Measurements from ENCODE around the gene CD79B. TPM values are rescaled to one million over a fixed set of nuclear protein-coding genes. Genes with fewer than 3 reads are reported as not detected.

CD79B gene
- total RNA-seq, 2 experiments from 2014 or later: 479 to 751 TPM

- peak overlapping the region; percentile 24 for H3K27ac ChIP-seq (ENCODE audit: low read depth, low read length, poor library complexity, severe bottlenecking)
- H4K20me1 ChIP-seq (ENCODE audit: insufficient read depth, low read length): no peaks in the 10 kb centered on the region
- no peak overlapping the region for H2AFZ ChIP-seq (ENCODE audit: low read length)
- no peak for TF ChIP-seq EZH2phosphoT487 (IDR thresholded peaks at IDR 0.05; ENCODE audit: borderline replicate concordance, low read depth, low read length)
- no peak for TF ChIP-seq CTCF (conservative IDR thresholded peaks at IDR 0.05; ENCODE audit: low read length)
- no peaks in the 10 kb centered on the region; the same call in 1 of the 2 replicates for H3K36me3 ChIP-seq (ENCODE audit: insufficient read depth, low read length)
- peak overlapping the region; percentile 33; the same call in 1 of the 2 replicates for H3K4me2 ChIP-seq (ENCODE audit: low read length)
- ChIA-PET CTCF (ENCODE audit: unreplicated experiment) (interaction anchor here (1.4 kb wide), 1 partner anchor 20 kb away, joined by 7 read pairs; no protein-coding TSS in a partner anchor), POLR2A (no interaction called here)
- H3K4me1 ChIP-seq (ENCODE audit: insufficient read depth, low read length, poor library complexity, severe bottlenecking): peaks cover 69% of the 10 kb centered on the region
- DNase-seq (ENCODE audit: low spot score): no peak
- no peaks in the 10 kb centered on the region for H3K79me2 ChIP-seq (ENCODE audit: insufficient read depth, low read depth, low read length)
- BruUV-seq (replicated peaks): no TSS peak
- intact Hi-C loops (cut with micrococcal nuclease; ENCODE audit: unreplicated experiment): no loop called here
- no peaks in the 10 kb centered on the region for H3K9me3 ChIP-seq (ENCODE audit: low read length)
- no peaks in the 10 kb centered on the region for H3K9me2 ChIP-seq (ENCODE audit: insufficient read depth, low read length)
- H3K4me3 ChIP-seq (ENCODE audit: low read depth, low read length, poor library complexity, severe bottlenecking): no peak overlapping the region
Observed at GRCh38 chr17:63939401-63939800, 7.3 kb upstream of the CD79B start.

DNA sequence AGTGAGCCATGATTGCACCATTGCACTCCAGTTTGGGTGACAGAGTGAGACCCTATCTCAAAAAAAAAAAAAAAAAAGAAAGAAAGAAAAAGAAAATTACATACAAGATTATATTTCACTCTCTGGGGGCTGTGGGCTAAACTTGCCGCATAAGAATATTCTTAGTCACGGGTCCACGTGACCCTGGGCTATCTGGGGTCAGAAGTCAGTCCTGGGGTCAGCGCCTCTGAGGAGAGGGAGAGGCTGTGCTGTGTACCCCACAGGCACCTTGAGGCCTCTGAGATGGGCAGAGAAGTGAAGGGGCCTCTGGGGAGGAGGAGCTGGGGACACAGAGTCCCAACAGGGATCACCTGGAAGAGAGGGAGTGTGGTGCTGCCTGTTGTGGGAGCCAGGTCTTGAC is 5.8 kb upstream of the CD79B start:
- Histone ChIP-seq H3K4me3 (ENCODE audit: low read depth, low read length, poor library complexity, severe bottlenecking) (no peak overlapping the region), H3K36me3 (ENCODE audit: insufficient read depth, low read length) (no peaks in the 10 kb centered on the region; the same call in 1 of the 2 replicates), H3K9me2 (ENCODE audit: insufficient read depth, low read length) (no peaks in the 10 kb centered on the region), H4K20me1 (ENCODE audit: insufficient read depth, low read length) (no peaks in the 10 kb centered on the region), H2AFZ (ENCODE audit: low read length) (no peak overlapping the region), H3K4me2 (ENCODE audit: low read length) (0 out of 2 replicates have a peak overlapping the region, but pooled peaks have one; percentile 33), H3K4me1 (ENCODE audit: insufficient read depth, low read length, poor library complexity, severe bottlenecking) (peaks cover 73% of the 10 kb centered on the region), H3K27ac (ENCODE audit: low read depth, low read length, poor library complexity, severe bottlenecking) (no peak overlapping the region), H3K79me2 (ENCODE audit: insufficient read depth, low read depth, low read length) (peaks cover 11% of the 10 kb centered on the region; the same call in 1 of the 2 replicates), H3K9me3 (ENCODE audit: low read length) (no peaks in the 10 kb centered on the region)
- DNase-seq (ENCODE audit: low spot score): no peak
- TF ChIP-seq EZH2phosphoT487 (IDR thresholded peaks at IDR 0.05; ENCODE audit: borderline replicate concordance, low read depth, low read length) (no peak), CTCF (conservative IDR thresholded peaks at IDR 0.05; ENCODE audit: low read length) (no peak)
- intact Hi-C loops (cut with micrococcal nuclease; ENCODE audit: unreplicated experiment): no loop called here
- CTCF ChIA-PET (ENCODE audit: unreplicated experiment): interaction anchor here (1.0 kb wide), 1 partner anchor 9 kb away, joined by 3 read pairs; no protein-coding TSS in a partner anchor
- no TSS peak for BruUV-seq (replicated peaks)
- POLR2A ChIA-PET: interaction anchor here (1.4 kb wide), 1 partner anchor 8 kb away, joined by 5 read pairs; no protein-coding TSS in a partner anchor

DNA sequence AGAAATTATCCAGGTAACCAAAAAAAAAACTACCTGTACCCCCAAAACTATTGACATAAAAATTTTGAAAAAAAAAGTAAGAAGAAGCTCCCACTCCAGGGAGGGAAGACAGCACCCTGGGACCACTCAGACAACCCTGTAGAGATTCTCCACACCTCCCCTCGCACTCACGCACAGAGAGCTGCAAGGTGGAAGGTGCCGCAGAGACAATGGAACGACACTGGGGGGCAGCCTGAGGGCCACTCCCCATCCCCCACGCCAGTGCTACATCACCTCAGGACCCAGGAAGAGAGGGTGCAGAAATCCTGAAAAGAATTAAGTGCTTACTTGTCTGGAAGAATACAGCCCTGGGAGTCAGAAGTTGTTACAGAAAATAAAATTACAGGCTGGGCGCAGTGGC is 5.2 kb upstream of the CD79B start:
- Histone ChIP-seq H3K36me3 (ENCODE audit: insufficient read depth, low read length) (no peaks in the 10 kb centered on the region; the same call in 1 of the 2 replicates), H3K27ac (ENCODE audit: low read depth, low read length, poor library complexity, severe bottlenecking) (peak overlapping the region; percentile 32), H3K9me2 (ENCODE audit: insufficient read depth, low read length) (no peaks in the 10 kb centered on the region), H3K79me2 (ENCODE audit: insufficient read depth, low read depth, low read length) (peaks cover 17% of the 10 kb centered on the region; the same call in 1 of the 2 replicates), H4K20me1 (ENCODE audit: insufficient read depth, low read length) (no peaks in the 10 kb centered on the region), H3K4me1 (ENCODE audit: insufficient read depth, low read length, poor library complexity, severe bottlenecking) (peaks cover 77% of the 10 kb centered on the region), H3K4me3 (ENCODE audit: low read depth, low read length, poor library complexity, severe bottlenecking) (no peak overlapping the region), H3K4me2 (ENCODE audit: low read length) (peak overlapping the region; percentile 33), H3K9me3 (ENCODE audit: low read length) (no peaks in the 10 kb centered on the region), H2AFZ (ENCODE audit: low read length) (no peak overlapping the region)
- intact Hi-C loops (cut with micrococcal nuclease; ENCODE audit: unreplicated experiment): no loop called here
- no peak for DNase-seq (ENCODE audit: low spot score)
- BruUV-seq (replicated peaks): no TSS peak
- ChIA-PET POLR2A (interaction anchor here (0.6 to 1.4 kb wide), 4 partner anchors 9 to 84 kb away, joined by 3 to 7 read pairs (median 4); no protein-coding TSS in a partner anchor), CTCF (ENCODE audit: unreplicated experiment) (no interaction called here)
- TF ChIP-seq EZH2phosphoT487 (IDR thresholded peaks at IDR 0.05; ENCODE audit: borderline replicate concordance, low read depth, low read length) (no peak), CTCF (conservative IDR thresholded peaks at IDR 0.05; ENCODE audit: low read length) (peak; percentile 51)

Data from OCI-LY7 (cell line).